CD4-positive, CD25-positive, alpha-beta regulatory T cell (primary cell): ENCODE measurements around the gene EXOG. TPM values are rescaled to one million over a fixed set of nuclear protein-coding genes. Genes with fewer than 3 reads are reported as not detected.

Source experiments
- ATAC-seq, 2 donors: fragments of 150-1000 bp; cut with Tn5 transposase; one replicate each; pipeline ENCODE4 v1.10.0; 2021; ENCODE audit warnings: low read depth in 2 of 2, moderate number of reproducible peaks in 2 of 2, moderate library complexity in 1 of 2
- DNase-seq, 3 donors: peaks; one replicate each; pipeline versions ENCODE4 v3.0.0 to v3.0.0-alpha.2; 2012 to 2022; ENCODE audit warnings: mixed read lengths in 1 of 3
- H3K27ac ChIP-seq: one replicate; pipeline ENCODE4 v1.7.0; 2013; ENCODE audit warnings: mild to moderate bottlenecking, low read length; ENCODE audit not compliant: insufficient read depth, poor library complexity, severe bottlenecking
- H3K27me3 ChIP-seq: one replicate; pipeline ENCODE4 v1.7.0; 2013; ENCODE audit warnings: low read length; ENCODE audit not compliant: control insufficient read depth, insufficient read depth
- H3K36me3 ChIP-seq: one replicate; pipeline ENCODE4 v1.7.0; 2013; ENCODE audit warnings: mild to moderate bottlenecking, low read length, moderate library complexity; ENCODE audit not compliant: control insufficient read depth, insufficient read depth
- H3K4me1 ChIP-seq: 2 replicates; pipeline ENCODE4 v1.7.0; 2013; ENCODE audit warnings: mild to moderate bottlenecking, low read length; ENCODE audit not compliant: insufficient read depth, control insufficient read depth, poor library complexity, severe bottlenecking
- H3K4me3 ChIP-seq: one replicate; pipeline ENCODE4 v1.7.0; 2013; ENCODE audit warnings: low read depth, mild to moderate bottlenecking, low read length, moderate library complexity
- H3K9me3 ChIP-seq, 2 experiments: 1 replicate in 1 of 2; 2 replicates in 1 of 2; pipeline ENCODE4 v1.7.0; 2013; ENCODE audit warnings: low read length in 2 of 2, mild to moderate bottlenecking in 1 of 2, moderate library complexity in 1 of 2; ENCODE audit not compliant: control insufficient read depth in 2 of 2
- H3K27ac Mint-ChIP-seq, 3 donors: one replicate each; pipeline ENCODE4 v1.8.0; 2020 to 2022; ENCODE audit warnings: mild to moderate bottlenecking in 3 of 3, mixed read lengths in 3 of 3, moderate library complexity in 2 of 3
- H3K27me3 Mint-ChIP-seq: one replicate; pipeline ENCODE4 v1.8.0; 2022; ENCODE audit warnings: mild to moderate bottlenecking, mixed read lengths
- H3K36me3 Mint-ChIP-seq: one replicate; pipeline ENCODE4 v1.8.0; 2020; ENCODE audit warnings: mixed read lengths
- H3K4me1 Mint-ChIP-seq, 4 donors: one replicate each; pipeline ENCODE4 v1.8.0; 2020 to 2022; ENCODE audit warnings: mixed read lengths in 4 of 4, mild to moderate bottlenecking in 1 of 4
- H3K4me3 Mint-ChIP-seq, 4 donors: one replicate each; pipeline ENCODE4 v1.8.0; 2020 to 2022; ENCODE audit warnings: mild to moderate bottlenecking in 4 of 4, mixed read lengths in 4 of 4, moderate library complexity in 3 of 4
- H3K9me3 Mint-ChIP-seq, 7 donors: one replicate each; pipeline ENCODE4 v1.8.0; 2020 to 2022; ENCODE audit warnings: mixed read lengths in 7 of 7, mild to moderate bottlenecking in 3 of 7, moderate library complexity in 2 of 7
- polyA plus RNA-seq, 4 donors: library from polyadenylated mRNA; unstranded; fragments of 300-500 nt; fragmentation: Illumina TruSeq; gene quantifications; one replicate each; pipeline ENCODE4 v1.2.3, GENCODE V29; 2021
- total RNA-seq: library from RNA; stranded (reverse); gene quantifications from one replicate; pipeline ENCODE4 v1.2.3, GENCODE V29; 2022

The EXOG gene
- total and polyA plus RNA-seq, 5 donors from 2014 or later, result 5.9 to 26.0 (median 9.5) TPM

GRCh38 chr3:38475716-38476115 is 20.4 kb upstream of the EXOG start:
- Mint-ChIP-seq H3K4me3 (no peak overlapping the region), H3K27me3 (no peaks in the 10 kb centered on the region), H3K36me3 (peaks cover 11% of the 10 kb centered on the region), H3K27ac (peak overlapping the region in 2 of 3 donors; percentile 38 to 46), H3K9me3 (peaks cover 0 to under 1% (median 0%) of the 10 kb centered on the region in 7 donors), H3K4me1 (peaks cover 2 to 27% (median 6%) of the 10 kb centered on the region in 4 donors)
- H3K4me1 ChIP-seq, result no peaks in the 10 kb centered on the region
- no peaks in the 10 kb centered on the region for H3K9me3 ChIP-seq
- H3K4me3 ChIP-seq, result no peak overlapping the region
- ATAC-seq, result no peak
- DNase-seq, result no peak
- no peaks in the 10 kb centered on the region for H3K27me3 ChIP-seq
- peaks cover 8% of the 10 kb centered on the region for H3K36me3 ChIP-seq
- no peak overlapping the region for H3K27ac ChIP-seq

- H3K27ac Mint-ChIP-seq, result peak overlapping the region in 2 of 3 donors; percentile 5 to 46
- Histone ChIP-seq H3K4me3 (no peak overlapping the region), H3K36me3 (peaks cover 13% of the 10 kb centered on the region), H3K4me1 (no peaks in the 10 kb centered on the region), H3K27ac (no peak overlapping the region), H3K27me3 (no peaks in the 10 kb centered on the region), H3K9me3 (no peaks in the 10 kb centered on the region)
- no peaks in the 10 kb centered on the region for H3K9me3 Mint-ChIP-seq
- H3K4me1 Mint-ChIP-seq, result peaks cover 0 to 24% (median 6%) of the 10 kb centered on the region in 4 donors
- ATAC-seq (no peak), DNase-seq (no peak)
- no peak overlapping the region for H3K4me3 Mint-ChIP-seq
- H3K36me3 Mint-ChIP-seq, result peaks cover 11% of the 10 kb centered on the region
- H3K27me3 Mint-ChIP-seq, result no peaks in the 10 kb centered on the region
Measured at GRCh38 chr3:38476157-38476756, 19.9 kb upstream of the EXOG start.

GRCh38 chr3:38477057-38477820 is 18.9 kb upstream of the EXOG start:
- Mint-ChIP-seq H3K4me3 (no peak overlapping the region), H3K9me3 (no peaks in the 10 kb centered on the region), H3K27ac (peak overlapping the region in 1 of 3 donors; percentile 20), H3K4me1 (peaks cover 0 to 18% (median 6%) of the 10 kb centered on the region in 4 donors), H3K27me3 (no peaks in the 10 kb centered on the region), H3K36me3 (peaks cover 16% of the 10 kb centered on the region)
- ATAC-seq (no peak), DNase-seq (no peak)
- Histone ChIP-seq H3K27ac (no peak overlapping the region), H3K27me3 (no peaks in the 10 kb centered on the region), H3K4me3 (no peak overlapping the region), H3K9me3 (no peaks in the 10 kb centered on the region), H3K36me3 (peaks cover 23% of the 10 kb centered on the region), H3K4me1 (no peaks in the 10 kb centered on the region)

GRCh38 chr3:38477839-38478450 is 18.2 kb upstream of the EXOG start:
- H3K4me3 Mint-ChIP-seq, result no peak overlapping the region
- no peak overlapping the region for H3K27ac Mint-ChIP-seq
- H3K9me3 ChIP-seq, result no peaks in the 10 kb centered on the region
- H3K27me3 ChIP-seq, result no peaks in the 10 kb centered on the region
- ATAC-seq (no peak), DNase-seq (no peak)
- H3K27ac ChIP-seq, result no peak overlapping the region
- peaks cover 0 to 15% (median 6%) of the 10 kb centered on the region in 4 donors for H3K4me1 Mint-ChIP-seq
- H3K36me3 ChIP-seq, result peaks cover 30% of the 10 kb centered on the region
- H3K9me3 Mint-ChIP-seq, result no peaks in the 10 kb centered on the region
- no peaks in the 10 kb centered on the region for H3K4me1 ChIP-seq
- H3K36me3 Mint-ChIP-seq, result peaks cover 19% of the 10 kb centered on the region
- no peaks in the 10 kb centered on the region for H3K27me3 Mint-ChIP-seq
- H3K4me3 ChIP-seq, result no peak overlapping the region

GRCh38 chr3:38478901-38479300 is 17.2 kb upstream of the EXOG start:
- ATAC-seq (no peak), DNase-seq (no peak)
- Histone ChIP-seq H3K36me3 (peaks cover 38% of the 10 kb centered on the region), H3K4me1 (no peaks in the 10 kb centered on the region), H3K9me3 (no peaks in the 10 kb centered on the region), H3K27ac (no peak overlapping the region), H3K27me3 (no peaks in the 10 kb centered on the region), H3K4me3 (no peak overlapping the region)
- Mint-ChIP-seq H3K9me3 (no peaks in the 10 kb centered on the region), H3K4me1 (peaks cover 0 to 7% (median 2%) of the 10 kb centered on the region in 4 donors), H3K27ac (no peak overlapping the region), H3K36me3 (peaks cover 18% of the 10 kb centered on the region), H3K4me3 (no peak overlapping the region), H3K27me3 (no peaks in the 10 kb centered on the region)

GRCh38 chr3:38479431-38480092 is 16.6 kb upstream of the EXOG start:
- H3K4me3 ChIP-seq, result no peak overlapping the region
- Mint-ChIP-seq H3K4me3 (peak overlapping the region in 1 of 4 donors; percentile 62), H3K4me1 (peaks cover 0 to 4% (median under 1%) of the 10 kb centered on the region in 4 donors), H3K27me3 (no peaks in the 10 kb centered on the region), H3K27ac (peak overlapping the region in 1 of 3 donors; percentile 10), H3K36me3 (peaks cover 19% of the 10 kb centered on the region), H3K9me3 (no peaks in the 10 kb centered on the region)
- H3K27ac ChIP-seq, result no peak overlapping the region
- no peaks in the 10 kb centered on the region for H3K9me3 ChIP-seq
- H3K36me3 ChIP-seq, result peaks cover 39% of the 10 kb centered on the region
- H3K27me3 ChIP-seq, result no peaks in the 10 kb centered on the region
- H3K4me1 ChIP-seq, result no peaks in the 10 kb centered on the region
- DNase-seq (peak; percentile 21 to 59 (median 45)), ATAC-seq (peak; percentile 46 to 49)

GRCh38 chr3:38480093-38480445 is 16.1 kb upstream of the EXOG start:
- Mint-ChIP-seq H3K9me3 (no peaks in the 10 kb centered on the region), H3K27ac (no peak overlapping the region), H3K4me3 (no peak overlapping the region), H3K27me3 (no peaks in the 10 kb centered on the region), H3K4me1 (peaks cover 0 to 2% (median 0%) of the 10 kb centered on the region in 4 donors), H3K36me3 (peaks cover 19% of the 10 kb centered on the region)
- Histone ChIP-seq H3K9me3 (no peaks in the 10 kb centered on the region), H3K27ac (no peak overlapping the region), H3K36me3 (peaks cover 39% of the 10 kb centered on the region), H3K27me3 (no peaks in the 10 kb centered on the region), H3K4me3 (no peak overlapping the region), H3K4me1 (no peaks in the 10 kb centered on the region)
- ATAC-seq, result no peak
- no peak for DNase-seq
